HEK293T (cell line): ENCODE data around the gene SLK.

Experiments
- CTCF ChIA-PET: fragments of 350-600 bp; formaldehyde crosslinking; extraction: SDS; loops from one replicate; lab custom pipeline; 2021; ENCODE audit warnings: antibody characterized with exemption, inconsistent platforms; lab: Yijun Ruan, JAX
- POLR2A ChIA-PET: fragments of 350-600 bp; formaldehyde crosslinking; extraction: SDS; loops from one replicate; lab custom pipeline; 2020; ENCODE audit warnings: antibody characterized with exemption, inconsistent platforms; lab: Yijun Ruan, JAX
- DNase-seq: peaks from one replicate; pipeline ENCODE4 v3.0.0; 2012; ENCODE audit warnings: mixed read lengths; ENCODE audit errors: extremely low spot score
- ARNT ChIP-seq: fragments of 450-650 bp; IDR thresholded peaks from 2 replicates; pipeline ENCODE4 v1.6.1; 2017; ENCODE audit warnings: mild to moderate bottlenecking
- BHLHE40 ChIP-seq: fragments of 450-650 bp; IDR thresholded peaks from 2 replicates; pipeline ENCODE4 v1.6.1; 2016; ENCODE audit warnings: mild to moderate bottlenecking, moderate library complexity, borderline replicate concordance
- CTBP1 ChIP-seq: fragments of 450-650 bp; IDR thresholded peaks from 2 replicates; pipeline ENCODE4 v1.6.1; 2016; ENCODE audit warnings: borderline replicate concordance
- ELF4 ChIP-seq: fragments of 450-650 bp; IDR thresholded peaks from 2 replicates; pipeline ENCODE4 v1.6.1; 2017; ENCODE audit warnings: antibody characterized with exemption
- FOXA1 ChIP-seq: fragments of 450-650 bp; IDR thresholded peaks from 2 replicates; pipeline ENCODE4 v1.6.1; 2016; ENCODE audit warnings: mild to moderate bottlenecking
- FOXK2 ChIP-seq: fragments of 450-650 bp; IDR thresholded peaks from 2 replicates; pipeline ENCODE4 v1.6.1; 2016; ENCODE audit warnings: mild to moderate bottlenecking
- FOXM1 ChIP-seq: fragments of 450-650 bp; IDR thresholded peaks from 2 replicates; pipeline ENCODE4 v1.6.1; 2017; ENCODE audit warnings: mild to moderate bottlenecking, borderline replicate concordance
- HDGF ChIP-seq: fragments of 450-650 bp; IDR thresholded peaks from 2 replicates; pipeline ENCODE4 v1.6.1; 2017; ENCODE audit warnings: antibody characterized with exemption, borderline replicate concordance
- L3MBTL2 ChIP-seq: fragments of 450-650 bp; conservative IDR thresholded peaks from 2 replicates; pipeline ENCODE4 v1.6.1; 2016; ENCODE audit warnings: mild to moderate bottlenecking
- LEF1 ChIP-seq: fragments of 450-650 bp; IDR thresholded peaks from 2 replicates; pipeline ENCODE4 v1.6.1; 2017; ENCODE audit warnings: mild to moderate bottlenecking, borderline replicate concordance
- NFRKB ChIP-seq: fragments of 450-650 bp; IDR thresholded peaks from 2 replicates; pipeline ENCODE4 v1.6.1; 2016; ENCODE audit warnings: mild to moderate bottlenecking, moderate library complexity
- SP1 ChIP-seq: fragments of 450-650 bp; IDR thresholded peaks from 2 replicates; pipeline ENCODE4 v1.6.1; 2017
- SUZ12 ChIP-seq: fragments of 450-650 bp; IDR thresholded peaks from 2 replicates; pipeline ENCODE4 v1.6.1; 2016; ENCODE audit warnings: mild to moderate bottlenecking
- TARDBP ChIP-seq: fragments of 450-650 bp; IDR thresholded peaks from 2 replicates; pipeline ENCODE4 v1.6.1; 2016
- ZNF384 ChIP-seq: fragments of 450-650 bp; IDR thresholded peaks from 2 replicates; pipeline ENCODE4 v1.6.1; 2016
- TF ChIP-seq, protein P1 (sequence below): fragments of 450-650 bp; IDR thresholded peaks from 2 replicates; pipeline ENCODE4 v1.6.1; 2016

The SLK gene

DNA sequence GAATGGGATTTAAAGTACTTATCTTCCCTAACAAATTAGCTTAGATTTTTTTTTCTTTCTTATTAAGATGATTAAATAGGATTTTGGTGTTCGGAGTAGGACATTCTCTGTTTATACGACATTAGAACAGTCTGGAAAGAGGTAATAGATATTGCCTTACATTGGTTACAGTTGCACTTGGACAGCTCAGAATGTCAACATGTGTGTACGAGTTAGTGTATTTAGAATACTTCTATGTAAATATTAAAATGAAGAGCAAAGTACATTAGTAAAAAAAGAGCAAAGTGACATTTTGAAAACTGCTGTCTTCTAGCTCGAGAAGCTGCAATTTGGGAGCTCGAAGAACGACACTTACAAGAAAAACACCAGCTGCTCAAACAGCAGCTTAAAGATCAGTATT, 51.5 kb downstream of the SLK start:
- TF ChIP-seq ARNT (no peak), LEF1 (no peak), HDGF (no peak), FOXK2 (no peak), L3MBTL2 (no peak), FOXM1 (no peak), SUZ12 (no peak), CTBP1 (no peak), BHLHE40 (no peak), SP1 (no peak), TARDBP (no peak), ZNF384 (no peak)
- TF ChIP-seq, protein P1, sequence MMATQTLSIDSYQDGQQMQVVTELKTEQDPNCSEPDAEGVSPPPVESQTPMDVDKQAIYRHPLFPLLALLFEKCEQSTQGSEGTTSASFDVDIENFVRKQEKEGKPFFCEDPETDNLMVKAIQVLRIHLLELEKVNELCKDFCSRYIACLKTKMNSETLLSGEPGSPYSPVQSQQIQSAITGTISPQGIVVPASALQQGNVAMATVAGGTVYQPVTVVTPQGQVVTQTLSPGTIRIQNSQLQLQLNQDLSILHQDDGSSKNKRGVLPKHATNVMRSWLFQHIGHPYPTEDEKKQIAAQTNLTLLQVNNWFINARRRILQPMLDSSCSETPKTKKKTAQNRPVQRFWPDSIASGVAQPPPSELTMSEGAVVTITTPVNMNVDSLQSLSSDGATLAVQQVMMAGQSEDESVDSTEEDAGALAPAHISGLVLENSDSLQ = no peak
- POLR2A ChIA-PET = no interaction called here
- no peak for DNase-seq

DNA sequence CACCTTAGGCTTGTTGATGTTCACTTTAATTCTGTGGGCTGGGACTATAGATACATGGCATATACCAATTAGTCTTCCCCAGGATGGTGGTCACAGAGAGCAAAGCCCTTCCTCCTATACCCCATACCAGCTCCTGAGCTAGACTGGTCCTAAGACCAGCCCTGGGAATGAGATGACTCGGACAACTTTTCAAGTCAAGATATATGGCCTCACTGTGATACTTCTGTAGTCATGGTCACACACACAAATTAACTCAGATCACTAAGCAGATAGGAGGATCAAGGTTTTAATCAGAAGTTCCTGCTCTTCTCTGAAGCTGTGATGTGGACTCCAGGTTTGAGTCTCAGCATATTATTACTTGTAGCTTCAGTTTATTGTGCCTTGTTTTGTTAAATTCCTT, 53.1 kb downstream of the SLK start:
- TF ChIP-seq FOXK2 (no peak), ARNT (no peak), ZNF384 (no peak), L3MBTL2 (no peak), NFRKB (no peak), HDGF (no peak), SP1 (no peak), FOXM1 (no peak), LEF1 (no peak), BHLHE40 (no peak), TARDBP (no peak), CTBP1 (no peak), FOXA1 (no peak), ELF4 (no peak), SUZ12 (no peak)
- TF ChIP-seq, protein P1 = no peak
- CTCF ChIA-PET = no interaction called here

More for the DNA sequence above, 51.5 kb downstream of the SLK start:
- CTCF ChIA-PET = interaction anchor here (1.1 kb wide), 1 partner anchor 10 kb away, joined by 3 read pairs; no protein-coding TSS in a partner anchor

DNA sequence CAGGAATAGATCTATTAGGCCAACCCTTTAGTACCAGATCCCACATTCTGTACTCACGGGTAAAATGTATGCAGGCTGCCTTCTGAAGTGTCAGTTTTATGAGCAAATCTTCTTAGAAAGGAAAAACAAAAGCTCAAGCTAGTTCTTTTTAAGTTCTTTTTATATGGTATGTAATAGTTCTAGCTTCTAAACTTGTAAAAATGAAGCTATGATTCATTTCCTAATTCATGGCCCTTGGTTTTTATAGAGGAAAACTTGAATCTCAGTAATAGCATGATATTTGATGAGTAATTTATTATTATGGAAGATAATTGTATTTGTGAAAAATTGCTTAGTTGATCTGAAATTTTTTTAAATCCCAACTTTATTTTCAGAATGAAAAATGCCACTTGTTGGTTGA, 54.3 kb downstream of the SLK start:
- DNase-seq = no peak
- POLR2A ChIA-PET = no interaction called here
- TF ChIP-seq FOXM1 = no peak
- no peak for TF ChIP-seq SP1
- TF ChIP-seq, protein P1 = no peak
- TF ChIP-seq TARDBP = no peak
- TF ChIP-seq SUZ12 = no peak
- TF ChIP-seq ELF4 = no peak
- TF ChIP-seq L3MBTL2 = no peak
- TF ChIP-seq ZNF384 = no peak
- CTCF ChIA-PET = no interaction called here

More for the DNA sequence above, 53.1 kb downstream of the SLK start:
- POLR2A ChIA-PET = no interaction called here
- DNase-seq = no peak

DNA sequence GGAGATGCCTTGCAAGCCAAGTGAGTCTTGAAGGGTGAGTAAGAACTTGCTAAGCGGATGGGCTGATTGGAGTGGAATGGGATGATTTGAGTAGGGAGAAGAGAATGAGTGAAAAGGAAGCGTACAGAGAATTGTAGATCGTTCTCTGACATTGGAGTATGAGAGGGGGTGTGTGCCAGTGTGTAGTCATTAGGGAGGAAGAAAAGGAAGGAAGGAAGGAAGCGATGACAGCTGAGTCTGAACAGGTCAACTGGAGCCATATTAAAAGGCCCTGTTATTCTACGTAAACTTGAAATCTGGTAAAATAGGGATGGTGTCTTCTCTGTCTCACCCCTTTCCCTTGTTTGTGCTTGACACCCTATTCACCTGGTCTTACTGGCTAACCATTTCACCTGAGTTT, 55.1 kb downstream of the SLK start:
- ChIA-PET CTCF (interaction anchor here (0.7 kb wide), 1 partner anchor 9 kb away, joined by 3 read pairs; no protein-coding TSS in a partner anchor), POLR2A (no interaction called here)
- TF ChIP-seq HDGF = no peak
- no peak for TF ChIP-seq ARNT
- TF ChIP-seq FOXK2 = no peak
- TF ChIP-seq ZNF384 = no peak
- TF ChIP-seq SP1 = no peak
- TF ChIP-seq TARDBP = no peak
- no peak for TF ChIP-seq FOXM1
- TF ChIP-seq LEF1 = no peak
- TF ChIP-seq ELF4 = no peak
- no peak for TF ChIP-seq BHLHE40
- TF ChIP-seq CTBP1 = no peak
- TF ChIP-seq SUZ12 = no peak
- TF ChIP-seq L3MBTL2 = no peak
- TF ChIP-seq NFRKB = no peak
- TF ChIP-seq, protein P1 = no peak
- no peak for TF ChIP-seq FOXA1
- DNase-seq = no peak

DNA sequence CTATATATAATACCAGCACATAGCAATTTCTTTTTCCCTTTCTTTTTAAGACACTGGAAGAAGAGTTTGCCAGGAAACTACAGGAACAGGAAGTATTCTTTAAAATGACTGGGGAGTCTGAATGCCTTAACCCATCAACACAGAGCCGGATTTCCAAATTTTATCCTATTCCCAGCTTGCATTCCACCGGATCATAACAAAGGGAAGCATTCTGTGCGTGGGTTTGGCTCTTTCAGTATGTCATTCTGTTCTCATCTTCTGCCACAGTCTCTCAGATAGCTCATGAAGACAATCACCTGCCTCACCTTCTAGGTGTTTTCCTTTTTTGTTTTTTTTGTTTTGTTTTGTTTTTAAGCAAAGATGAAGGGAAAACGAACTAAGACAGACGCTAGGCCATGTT, 58.6 kb downstream of the SLK start:
- POLR2A ChIA-PET = no interaction called here
- CTCF ChIA-PET = no interaction called here
- DNase-seq = no peak
- no peak for TF ChIP-seq L3MBTL2
- no peak for TF ChIP-seq FOXK2
- no peak for TF ChIP-seq ELF4
- no peak for TF ChIP-seq CTBP1
- no peak for TF ChIP-seq LEF1
- TF ChIP-seq SUZ12 = no peak
- no peak for TF ChIP-seq TARDBP
- TF ChIP-seq HDGF = no peak
- TF ChIP-seq FOXM1 = no peak
- TF ChIP-seq SP1 = no peak
- no peak for TF ChIP-seq NFRKB

DNA sequence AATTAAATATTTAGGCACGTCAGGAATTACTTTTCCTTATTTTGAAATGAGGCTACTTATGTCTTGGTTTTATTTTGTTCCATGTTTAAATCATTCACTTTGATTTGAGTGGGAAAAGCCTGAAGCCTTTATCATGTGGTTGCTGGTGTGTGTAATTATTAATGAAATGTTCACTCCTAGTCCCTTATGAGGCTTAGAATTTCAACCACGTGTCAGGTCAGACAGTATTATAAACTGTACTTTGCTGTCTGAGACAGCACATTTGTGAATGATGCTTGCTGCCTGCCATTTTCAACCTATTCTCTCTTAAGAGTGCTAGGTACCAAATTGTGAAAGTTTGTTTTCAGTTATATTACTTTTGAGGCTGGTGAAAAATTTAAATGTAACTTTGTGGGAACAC, 59.8 kb downstream of the SLK start:
- TF ChIP-seq L3MBTL2 = no peak
- no peak for TF ChIP-seq NFRKB
- no peak for TF ChIP-seq FOXK2
- no peak for TF ChIP-seq SP1
- no peak for TF ChIP-seq CTBP1
- no peak for TF ChIP-seq ARNT
- TF ChIP-seq ZNF384 = no peak
- no peak for TF ChIP-seq BHLHE40
- TF ChIP-seq ELF4 = no peak
- TF ChIP-seq FOXM1 = no peak
- TF ChIP-seq, protein P1 = no peak
- no peak for TF ChIP-seq LEF1
- ChIA-PET CTCF (no interaction called here), POLR2A (no interaction called here)
- no peak for DNase-seq
